Cardiac muscle cell (in vitro differentiated cells and primary cell): Measurements from ENCODE around the gene ILRUN. TPM values are rescaled to one million over a fixed set of nuclear protein-coding genes. Genes with fewer than 3 reads are reported as not detected.
"Not testable (repeated sequence)": the region's sequence is repeated elsewhere in the genome, so short reads cannot be mapped to it uniquely, and the experiment has no call there.

Source experiments
- DNase-seq, 2 donors: peaks; one replicate each; pipeline versions ENCODE4 v3.0.0 to v3.0.0-alpha.2; 2010 to 2017; ENCODE audit warnings: low read depth in 1 of 2, low spot score in 1 of 2
- H3K27ac ChIP-seq: fragments of 200-600 bp; sonication (generic); 2 replicates; pipeline ENCODE4 v1.5.1; 2016
- H3K27me3 ChIP-seq: fragments of 200-600 bp; sonication (generic); 2 replicates; pipeline ENCODE4 v1.6.0; 2016; ENCODE audit warnings: control low read depth
- H3K36me3 ChIP-seq: fragments of 200-600 bp; sonication (generic); 2 replicates; pipeline ENCODE4 v1.5.1; 2016; ENCODE audit warnings: control low read depth
- H3K4me1 ChIP-seq: fragments of 200-600 bp; sonication (generic); 2 replicates; pipeline ENCODE4 v1.8.1; 2017; ENCODE audit warnings: low read depth, mild to moderate bottlenecking, mixed run types
- H3K4me3 ChIP-seq: fragments of 200-600 bp; sonication (generic); 2 replicates; pipeline ENCODE4 v1.5.1; 2016; ENCODE audit warnings: mild to moderate bottlenecking
- H3K9me3 ChIP-seq: fragments of 200-600 bp; sonication (generic); 2 replicates; pipeline ENCODE4 v1.5.1; 2017; ENCODE audit warnings: low read depth, mild to moderate bottlenecking, control low read depth
- polyA plus RNA-seq: library from polyadenylated mRNA; unstranded; fragments of >200 nt; fragmentation: Nextera tagmentation; extraction: Ambion mirVana; gene quantifications from 2 replicates; pipeline ENCODE4 v1.2.1, GENCODE V29; 2016
- total RNA-seq: library from RNA; depleted of rRNA; stranded (reverse); fragments of >200 nt; gene quantifications from 2 replicates; pipeline ENCODE4 v1.2.3, GENCODE V29; 2016
- TF ChIP-seq, protein P1 (sequence below): IDR thresholded peaks from 2 replicates; pipeline ENCODE4 v1.5.1; 2012; ENCODE audit warnings: low read depth, mild to moderate bottlenecking, low read length

Gene ILRUN
- total and polyA plus RNA-seq, 2 experiments from 2014 or later: 14.6 to 55.9 TPM

DNA sequence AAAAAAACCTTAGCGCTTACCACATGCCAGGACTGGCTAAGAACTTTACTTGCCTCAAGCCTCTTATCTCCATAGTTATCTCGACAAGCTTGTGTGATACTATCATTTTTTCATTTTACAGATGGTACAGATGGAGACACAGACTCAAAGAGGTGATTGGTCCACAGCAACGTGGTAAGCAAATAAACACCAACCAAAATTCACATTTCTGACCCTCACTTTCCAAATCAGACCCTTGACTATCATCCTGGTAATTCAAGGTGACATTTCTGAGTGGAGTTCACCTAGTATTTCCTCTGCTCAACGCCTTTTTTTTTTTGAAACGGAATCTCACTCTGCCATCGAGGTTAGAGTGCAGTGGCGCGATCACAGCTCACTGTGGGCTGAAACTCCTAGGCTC is 25.9 kb upstream of the ILRUN start:
- Histone ChIP-seq H3K27ac (no peak overlapping the region), H3K9me3 (no peaks in the 10 kb centered on the region), H3K27me3 (no peaks in the 10 kb centered on the region), H3K4me3 (no peak overlapping the region), H3K4me1 (no peaks in the 10 kb centered on the region), H3K36me3 (no peaks in the 10 kb centered on the region)
- no peak for DNase-seq
- TF ChIP-seq, protein P1, sequence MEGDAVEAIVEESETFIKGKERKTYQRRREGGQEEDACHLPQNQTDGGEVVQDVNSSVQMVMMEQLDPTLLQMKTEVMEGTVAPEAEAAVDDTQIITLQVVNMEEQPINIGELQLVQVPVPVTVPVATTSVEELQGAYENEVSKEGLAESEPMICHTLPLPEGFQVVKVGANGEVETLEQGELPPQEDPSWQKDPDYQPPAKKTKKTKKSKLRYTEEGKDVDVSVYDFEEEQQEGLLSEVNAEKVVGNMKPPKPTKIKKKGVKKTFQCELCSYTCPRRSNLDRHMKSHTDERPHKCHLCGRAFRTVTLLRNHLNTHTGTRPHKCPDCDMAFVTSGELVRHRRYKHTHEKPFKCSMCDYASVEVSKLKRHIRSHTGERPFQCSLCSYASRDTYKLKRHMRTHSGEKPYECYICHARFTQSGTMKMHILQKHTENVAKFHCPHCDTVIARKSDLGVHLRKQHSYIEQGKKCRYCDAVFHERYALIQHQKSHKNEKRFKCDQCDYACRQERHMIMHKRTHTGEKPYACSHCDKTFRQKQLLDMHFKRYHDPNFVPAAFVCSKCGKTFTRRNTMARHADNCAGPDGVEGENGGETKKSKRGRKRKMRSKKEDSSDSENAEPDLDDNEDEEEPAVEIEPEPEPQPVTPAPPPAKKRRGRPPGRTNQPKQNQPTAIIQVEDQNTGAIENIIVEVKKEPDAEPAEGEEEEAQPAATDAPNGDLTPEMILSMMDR: no peak

GRCh38 chr6:34720160-34720559 is 23.6 kb upstream of the ILRUN start:
- not testable (repeated sequence) for H3K9me3 ChIP-seq, DNase-seq, H3K36me3 ChIP-seq, H3K27me3 ChIP-seq, H3K4me3 ChIP-seq, H3K27ac ChIP-seq, H3K4me1 ChIP-seq

DNA sequence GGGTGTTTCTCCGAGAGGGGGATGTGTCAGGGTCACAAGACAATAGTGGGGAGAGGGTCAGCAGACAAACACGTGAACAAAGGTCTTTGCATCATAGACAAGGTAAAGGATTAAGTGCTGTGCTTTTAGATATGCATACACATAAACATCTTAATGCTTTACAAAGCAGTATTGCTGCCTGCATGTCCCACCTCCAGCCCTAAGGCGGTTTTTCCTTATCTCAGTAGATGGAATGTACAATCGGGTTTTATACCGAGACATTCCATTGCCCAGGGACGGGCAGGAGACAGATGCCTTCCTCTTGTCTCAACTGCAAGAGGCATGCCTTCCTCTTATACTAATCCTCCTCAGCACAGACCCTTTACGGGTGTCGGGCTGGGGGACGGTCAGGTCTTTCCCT is 23.1 kb upstream of the ILRUN start:
- DNase-seq, H3K36me3 ChIP-seq, H3K4me3 ChIP-seq, H3K27me3 ChIP-seq, H3K27ac ChIP-seq, H3K4me1 ChIP-seq, H3K9me3 ChIP-seq: not testable (repeated sequence)

DNA sequence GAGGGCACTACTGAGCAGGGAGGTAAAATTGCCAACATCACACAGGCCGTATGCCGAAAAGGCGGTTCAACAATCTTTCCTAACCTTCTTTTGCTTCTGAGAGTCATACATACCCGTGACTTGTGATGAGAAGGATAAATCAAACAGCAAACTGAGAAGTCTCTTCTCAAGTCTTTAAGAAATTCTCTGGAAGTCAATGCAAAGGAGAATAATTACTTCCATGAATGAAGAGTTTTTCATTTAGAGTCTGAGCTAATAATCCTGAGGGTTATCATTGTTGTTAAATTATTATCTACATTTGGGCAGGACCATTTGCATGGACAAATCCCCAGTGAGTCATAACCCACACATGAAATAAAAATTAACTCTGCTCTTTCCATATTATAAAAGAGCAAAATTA is 22.4 kb upstream of the ILRUN start:
- H3K9me3 ChIP-seq: no peaks in the 10 kb centered on the region
- TF ChIP-seq, protein P1: no peak
- no peak overlapping the region for H3K27ac ChIP-seq
- no peak overlapping the region for H3K4me3 ChIP-seq
- H3K4me1 ChIP-seq: no peaks in the 10 kb centered on the region
- no peak for DNase-seq
- no peaks in the 10 kb centered on the region for H3K27me3 ChIP-seq
- no peaks in the 10 kb centered on the region for H3K36me3 ChIP-seq

DNA sequence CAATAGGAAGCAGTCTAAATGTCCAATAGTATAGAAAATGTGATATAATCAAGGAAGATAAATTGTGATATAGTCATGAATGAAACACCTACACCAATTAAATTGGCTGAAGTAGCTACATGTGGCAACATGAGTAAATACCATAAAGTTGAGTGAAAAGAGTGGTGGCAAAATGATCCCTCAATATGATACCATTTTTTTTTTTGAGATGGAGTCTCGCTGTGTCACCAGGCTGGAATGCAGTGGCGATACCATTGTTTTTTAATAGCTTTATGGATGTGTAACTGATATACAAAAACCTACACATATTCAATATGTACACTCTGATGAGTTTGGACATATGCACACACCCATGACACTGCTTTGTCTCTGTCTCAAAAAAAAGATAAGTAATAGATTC is 20.9 kb upstream of the ILRUN start:
- no peak for DNase-seq
- Histone ChIP-seq H3K4me1 (no peaks in the 10 kb centered on the region), H3K4me3 (no peak overlapping the region), H3K27ac (no peak overlapping the region), H3K27me3 (no peaks in the 10 kb centered on the region), H3K9me3 (no peaks in the 10 kb centered on the region), H3K36me3 (no peaks in the 10 kb centered on the region)
- TF ChIP-seq, protein P1: no peak

DNA sequence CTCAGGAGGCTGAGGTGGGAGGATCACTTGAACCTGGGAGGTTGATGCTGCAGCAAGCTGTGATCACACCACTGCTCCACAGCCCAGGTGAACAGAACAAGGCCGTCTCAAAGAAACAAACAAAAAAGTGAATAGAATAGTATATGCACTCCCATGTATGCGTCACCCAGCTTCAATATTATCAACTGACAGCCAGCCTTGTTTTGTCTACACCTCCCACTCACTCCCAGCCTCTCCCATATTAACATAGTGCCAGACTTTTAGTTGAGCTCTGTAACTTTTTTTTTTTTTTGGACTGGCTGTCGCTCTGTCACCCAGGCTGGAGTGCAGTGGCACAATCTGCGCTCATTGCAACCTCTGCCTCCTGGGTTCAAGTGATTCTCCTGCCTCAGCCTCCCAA is 18.1 kb upstream of the ILRUN start:
- TF ChIP-seq, protein P1: no peak
- H3K4me1 ChIP-seq: peaks cover 2% of the 10 kb centered on the region
- no peaks in the 10 kb centered on the region for H3K36me3 ChIP-seq
- H3K9me3 ChIP-seq: no peaks in the 10 kb centered on the region
- no peak overlapping the region for H3K4me3 ChIP-seq
- peak in 1 of 2 donors; percentile 33 for DNase-seq
- no peaks in the 10 kb centered on the region for H3K27me3 ChIP-seq
- H3K27ac ChIP-seq: no peak overlapping the region

- H3K27ac ChIP-seq, H3K9me3 ChIP-seq, H3K27me3 ChIP-seq, H3K4me3 ChIP-seq, H3K36me3 ChIP-seq, DNase-seq, H3K4me1 ChIP-seq: not testable (repeated sequence)
These were observed 16.3 kb upstream of the ILRUN start for GRCh38 chr6:34712881-34713280.
